Measurements from ENCODE around the gene SLC5A6.

DNA sequence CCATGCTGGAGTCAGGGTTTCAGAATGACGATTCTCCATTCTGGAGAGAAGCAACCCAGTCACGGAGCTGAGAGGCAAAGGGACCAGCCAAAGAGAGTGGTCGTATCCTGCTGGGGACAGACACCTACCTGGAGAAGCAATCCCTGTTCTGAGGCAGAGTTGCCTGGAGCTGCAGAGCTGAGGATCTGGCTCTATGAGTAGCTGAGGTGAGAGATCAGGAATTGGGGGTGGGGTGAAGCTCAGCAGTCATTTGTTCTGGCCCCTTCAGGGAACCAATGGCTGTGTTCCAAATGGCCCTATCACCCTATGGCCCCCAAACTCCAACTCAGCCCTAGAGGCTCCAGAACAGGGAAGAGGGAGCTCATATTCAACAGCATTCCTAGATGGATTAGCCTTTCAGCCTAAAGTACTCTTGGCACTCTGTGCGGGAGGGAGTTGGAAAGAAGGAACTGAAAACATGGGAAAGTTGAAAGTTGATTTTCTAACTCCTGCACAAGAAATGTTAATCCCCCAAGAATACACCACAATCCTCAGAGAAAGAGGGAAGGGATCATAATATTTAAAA lies 3.5 kb downstream of the SLC5A6 start:
- TF ChIP-seq, protein P1, sequence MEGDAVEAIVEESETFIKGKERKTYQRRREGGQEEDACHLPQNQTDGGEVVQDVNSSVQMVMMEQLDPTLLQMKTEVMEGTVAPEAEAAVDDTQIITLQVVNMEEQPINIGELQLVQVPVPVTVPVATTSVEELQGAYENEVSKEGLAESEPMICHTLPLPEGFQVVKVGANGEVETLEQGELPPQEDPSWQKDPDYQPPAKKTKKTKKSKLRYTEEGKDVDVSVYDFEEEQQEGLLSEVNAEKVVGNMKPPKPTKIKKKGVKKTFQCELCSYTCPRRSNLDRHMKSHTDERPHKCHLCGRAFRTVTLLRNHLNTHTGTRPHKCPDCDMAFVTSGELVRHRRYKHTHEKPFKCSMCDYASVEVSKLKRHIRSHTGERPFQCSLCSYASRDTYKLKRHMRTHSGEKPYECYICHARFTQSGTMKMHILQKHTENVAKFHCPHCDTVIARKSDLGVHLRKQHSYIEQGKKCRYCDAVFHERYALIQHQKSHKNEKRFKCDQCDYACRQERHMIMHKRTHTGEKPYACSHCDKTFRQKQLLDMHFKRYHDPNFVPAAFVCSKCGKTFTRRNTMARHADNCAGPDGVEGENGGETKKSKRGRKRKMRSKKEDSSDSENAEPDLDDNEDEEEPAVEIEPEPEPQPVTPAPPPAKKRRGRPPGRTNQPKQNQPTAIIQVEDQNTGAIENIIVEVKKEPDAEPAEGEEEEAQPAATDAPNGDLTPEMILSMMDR (IDR thresholded peaks at IDR 0.05; ENCODE audit: low read length): no peak
- TF ChIP-seq EZH2 (IDR thresholded peaks at IDR 0.05; ENCODE audit: borderline replicate concordance, low read length): no peak
